DLD1 (cell line): ENCODE measurements around the gene FKBP9.
"Not testable (repeated sequence)": the region's sequence is repeated elsewhere in the genome, so short reads cannot be mapped to it uniquely, and the experiment has no call there.

Source experiments
- in situ Hi-C: cut with HindIII; loops from 2 replicates; pipeline ENCODE4 v1.10.0; 2017; ENCODE audit warnings: low sequenced_read_pairs

The FKBP9 gene

GRCh38 chr7:32957326-32958045 lies at the start of gene FKBP9:
Gene FKBP9 (plus strand): TSS chr7:32957440. CDS start chr7:32957574, 134 bp downstream.
- in situ Hi-C loops = no loop called here

GRCh38 chr7:32910195-32910594 lies 47.0 kb upstream of the FKBP9 start:
- in situ Hi-C loops = no loop called here

GRCh38 chr7:32914184-32914583 lies 43.1 kb upstream of the FKBP9 start:
- in situ Hi-C loops = no loop called here

- in situ Hi-C loops = no loop called here
Observed at GRCh38 chr7:32915041-32915536, 42.2 kb upstream of the FKBP9 start.

- in situ Hi-C loops = no loop called here
Observed at GRCh38 chr7:32916006-32916405, 41.2 kb upstream of the FKBP9 start.

- in situ Hi-C loops = not testable (repeated sequence)
Observed at GRCh38 chr7:32916994-32917393, 40.2 kb upstream of the FKBP9 start.

- in situ Hi-C loops = no loop called here
Observed at GRCh38 chr7:32921896-32922295, 35.3 kb upstream of the FKBP9 start.

GRCh38 chr7:32928785-32929298 lies 28.4 kb upstream of the FKBP9 start:
- in situ Hi-C loops = no loop called here

GRCh38 chr7:32929430-32930143 lies 27.7 kb upstream of the FKBP9 start:
- in situ Hi-C loops = no loop called here

- in situ Hi-C loops = no loop called here
Observed at GRCh38 chr7:32930378-32930777, 26.9 kb upstream of the FKBP9 start.

- in situ Hi-C loops = no loop called here
Observed at GRCh38 chr7:32935558-32935957, 21.7 kb upstream of the FKBP9 start.

GRCh38 chr7:32936689-32937088 lies 20.6 kb upstream of the FKBP9 start:
- in situ Hi-C loops = no loop called here

GRCh38 chr7:32937344-32938174 lies 19.7 kb upstream of the FKBP9 start:
- in situ Hi-C loops = no loop called here

GRCh38 chr7:32941181-32941580 lies 16.1 kb upstream of the FKBP9 start:
- in situ Hi-C loops = loop anchor here (10.0 kb wide), 1 partner anchor 104 kb away; no protein-coding TSS in a partner anchor

- in situ Hi-C loops = loop anchor here (10.0 kb wide), 1 partner anchor 103 kb away; no protein-coding TSS in a partner anchor
Observed at GRCh38 chr7:32941681-32942414, 15.4 kb upstream of the FKBP9 start.

GRCh38 chr7:32942415-32943251 lies 14.6 kb upstream of the FKBP9 start:
- in situ Hi-C loops = loop anchor here (10.0 kb wide), 1 partner anchor 102 kb away; no protein-coding TSS in a partner anchor

GRCh38 chr7:32943252-32944030 lies 13.8 kb upstream of the FKBP9 start:
- in situ Hi-C loops = loop anchor here (10.0 kb wide), 1 partner anchor 101 kb away; no protein-coding TSS in a partner anchor

- in situ Hi-C loops = loop anchor here (10.0 kb wide), 1 partner anchor 97 kb away; no protein-coding TSS in a partner anchor
Observed at GRCh38 chr7:32947420-32947983, 9.7 kb upstream of the FKBP9 start.
